Measurements from ENCODE around the gene NUDT3. TPM values are rescaled to one million over a fixed set of nuclear protein-coding genes. Genes with fewer than 3 reads are reported as not detected.

The NUDT3 gene
- total RNA-seq, 1 donor from 2014 or later, result 50.1 TPM

GRCh38 chr6:34300332-34300751 is 92.1 kb downstream of the NUDT3 start:
- H3K4me1 ChIP-seq, result peaks cover 95% of the 10 kb centered on the region

GRCh38 chr6:34298941-34299340 is 93.5 kb downstream of the NUDT3 start:
- TF ChIP-seq CTCF (IDR thresholded peaks at IDR 0.05; ENCODE audit: borderline replicate concordance), result no peak
- Histone ChIP-seq H3K4me3 (peak overlapping the region; percentile 14), H3K4me1 (peaks cover 83% of the 10 kb centered on the region), H3K9me3 (replicated peaks) (no peaks in the 10 kb centered on the region), H3K36me3 (peaks cover 15% of the 10 kb centered on the region), H3K27ac (replicated peaks) (peak overlapping the region; percentile 73), H3K27me3 (ENCODE audit: low read depth) (no peaks in the 10 kb centered on the region)
- intact Hi-C loops (cut with micrococcal nuclease), result no loop called here
- DNase-seq, result no peak

More at GRCh38 chr6:34300332-34300751, 92.1 kb downstream of the NUDT3 start:
- Histone ChIP-seq H3K27ac (replicated peaks) (peak overlapping the region; percentile 73), H3K27me3 (ENCODE audit: low read depth) (no peaks in the 10 kb centered on the region), H3K4me3 (no peak overlapping the region), H3K36me3 (peaks cover 1% of the 10 kb centered on the region), H3K9me3 (replicated peaks) (no peaks in the 10 kb centered on the region)
- intact Hi-C loops (cut with micrococcal nuclease), result no loop called here
- no peak for TF ChIP-seq CTCF (IDR thresholded peaks at IDR 0.05; ENCODE audit: borderline replicate concordance)
- DNase-seq, result no peak

- intact Hi-C loops (cut with micrococcal nuclease), result no loop called here
- peaks cover 65% of the 10 kb centered on the region for H3K4me1 ChIP-seq
- H3K27ac ChIP-seq (replicated peaks), result peak overlapping the region; percentile 45
- H3K9me3 ChIP-seq (replicated peaks), result no peaks in the 10 kb centered on the region
- H3K27me3 ChIP-seq (ENCODE audit: low read depth), result no peaks in the 10 kb centered on the region
- no peak for DNase-seq
- no peak for TF ChIP-seq CTCF (IDR thresholded peaks at IDR 0.05; ENCODE audit: borderline replicate concordance)
- no peak overlapping the region for H3K4me3 ChIP-seq
- peaks cover 46% of the 10 kb centered on the region for H3K36me3 ChIP-seq
Observed at GRCh38 chr6:34295721-34296120, 96.7 kb downstream of the NUDT3 start.

- Histone ChIP-seq H3K27me3 (ENCODE audit: low read depth) (no peaks in the 10 kb centered on the region), H3K9me3 (replicated peaks) (no peaks in the 10 kb centered on the region), H3K27ac (replicated peaks) (peak overlapping the region; percentile 30), H3K36me3 (peaks cover 57% of the 10 kb centered on the region), H3K4me3 (no peak overlapping the region), H3K4me1 (peaks cover 58% of the 10 kb centered on the region)
- no peak for TF ChIP-seq CTCF (IDR thresholded peaks at IDR 0.05; ENCODE audit: borderline replicate concordance)
- no peak for DNase-seq
- intact Hi-C loops (cut with micrococcal nuclease), result no loop called here
Observed at GRCh38 chr6:34292954-34293353, 99.5 kb downstream of the NUDT3 start.

GRCh38 chr6:34289137-34289536 is 103.3 kb downstream of the NUDT3 start:
- peaks cover 72% of the 10 kb centered on the region for H3K4me1 ChIP-seq
- no peak for TF ChIP-seq CTCF (IDR thresholded peaks at IDR 0.05; ENCODE audit: borderline replicate concordance)
- no peaks in the 10 kb centered on the region for H3K27me3 ChIP-seq (ENCODE audit: low read depth)
- peak overlapping the region; percentile 53 for H3K27ac ChIP-seq (replicated peaks)
- no peak for DNase-seq
- H3K4me3 ChIP-seq, result no peak overlapping the region
- H3K36me3 ChIP-seq, result peaks cover 52% of the 10 kb centered on the region
- intact Hi-C loops (cut with micrococcal nuclease), result no loop called here
- H3K9me3 ChIP-seq (replicated peaks), result no peaks in the 10 kb centered on the region

All from left ventricle myocardium inferior (tissue), 1 donor.